ENCODE measurements around the gene FBXW11. TPM values are rescaled to one million over a fixed set of nuclear protein-coding genes. Genes with fewer than 3 reads are reported as not detected.

Gene FBXW11
- total and polyA plus RNA-seq, 4 donors: 7.6 to 87.5 (median 35.2) TPM

GRCh38 chr5:171816666-171817065, 189.8 kb downstream of the FBXW11 start:
- WGBS, 2 donors: 47 to 81% methylated on average over 1 of the region's 1 CpG
- Histone ChIP-seq H3K36me3 (ENCODE audit: control insufficient read depth in 4 of 4, insufficient read depth in 4 of 4, low read length in 4 of 4) (no peaks in the 10 kb centered on the region), H3K27ac (ENCODE audit: low read depth in 1 of 2, low read length in 1 of 2) (no peak overlapping the region), H3K9me3 (ENCODE audit: control insufficient read depth in 4 of 4, insufficient read depth in 3 of 4, low read length in 3 of 4) (peaks cover 0 to under 1% (median 0%) of the 10 kb centered on the region in 4 donors), H3K27me3 (ENCODE audit: control insufficient read depth in 3 of 3, insufficient read depth in 3 of 3, low read length in 2 of 3) (no peaks in the 10 kb centered on the region), H3K4me3 (no peak overlapping the region), H3K4me1 (ENCODE audit: control insufficient read depth in 5 of 5, insufficient read depth in 5 of 5, low read length in 5 of 5) (no peaks in the 10 kb centered on the region), H3K9ac (ENCODE audit: insufficient read depth in 1 of 2, low read length in 2 of 2) (no peak overlapping the region)
- ATAC-seq (ENCODE audit: insufficient read depth, low FRiP score) (no peak), DNase-seq (no peak)
- TF ChIP-seq CTCF (IDR thresholded peaks at IDR 0.05; ENCODE audit: control extremely low read depth, extremely low read depth): no peak

- WGBS, 2 donors: 64 to 70% methylated on average over 7 of the region's 7 CpGs
- no peaks in the 10 kb centered on the region for H3K36me3 ChIP-seq (ENCODE audit: control insufficient read depth in 4 of 4, insufficient read depth in 4 of 4, low read length in 4 of 4)
- H3K27ac ChIP-seq (ENCODE audit: low read depth in 1 of 2, low read length in 1 of 2): no peak overlapping the region
- ATAC-seq (ENCODE audit: insufficient read depth, low FRiP score): no peak
- no peak for TF ChIP-seq CTCF (IDR thresholded peaks at IDR 0.05; ENCODE audit: control extremely low read depth, extremely low read depth)
- H3K9ac ChIP-seq (ENCODE audit: insufficient read depth in 1 of 2, low read length in 2 of 2): no peak overlapping the region
- peak in 2 of 3 donors; percentile 14 to 51 for DNase-seq
- peaks cover 0 to 2% (median 0%) of the 10 kb centered on the region in 4 donors for H3K9me3 ChIP-seq (ENCODE audit: control insufficient read depth in 4 of 4, insufficient read depth in 3 of 4, low read length in 3 of 4)
- H3K27me3 ChIP-seq (ENCODE audit: control insufficient read depth in 3 of 3, insufficient read depth in 3 of 3, low read length in 2 of 3): no peaks in the 10 kb centered on the region
- no peak overlapping the region for H3K4me3 ChIP-seq
- no peaks in the 10 kb centered on the region for H3K4me1 ChIP-seq (ENCODE audit: control insufficient read depth in 5 of 5, insufficient read depth in 5 of 5, low read length in 5 of 5)
Measured at GRCh38 chr5:171813813-171814490, 192.5 kb downstream of the FBXW11 start.

- Histone ChIP-seq H3K27me3 (ENCODE audit: control insufficient read depth in 3 of 3, insufficient read depth in 3 of 3, low read length in 2 of 3) (no peaks in the 10 kb centered on the region), H3K9ac (ENCODE audit: insufficient read depth in 1 of 2, low read length in 2 of 2) (no peak overlapping the region), H3K4me3 (no peak overlapping the region), H3K27ac (ENCODE audit: low read depth in 1 of 2, low read length in 1 of 2) (no peak overlapping the region), H3K4me1 (ENCODE audit: control insufficient read depth in 5 of 5, insufficient read depth in 5 of 5, low read length in 5 of 5) (no peaks in the 10 kb centered on the region), H3K9me3 (ENCODE audit: control insufficient read depth in 4 of 4, insufficient read depth in 3 of 4, low read length in 3 of 4) (peaks cover 0 to 2% (median 0%) of the 10 kb centered on the region in 4 donors), H3K36me3 (ENCODE audit: control insufficient read depth in 4 of 4, insufficient read depth in 4 of 4, low read length in 4 of 4) (no peaks in the 10 kb centered on the region)
- DNase-seq: no peak
- 89 to 95% methylated on average over 4 of the region's 4 CpGs for WGBS, 2 donors
- ATAC-seq (ENCODE audit: insufficient read depth, low FRiP score): no peak
- TF ChIP-seq CTCF (IDR thresholded peaks at IDR 0.05; ENCODE audit: control extremely low read depth, extremely low read depth): no peak
Measured at GRCh38 chr5:171813270-171813669, 193.2 kb downstream of the FBXW11 start.

Other genes with a start within 250 kb of the FBXW11 start
- gene SMIM23, start 220.8 kb downstream of the FBXW11 start, total RNA-seq: not detected
- gene SMIM23, start 220.8 kb downstream of the FBXW11 start, polyA plus RNA-seq: not detected
- gene STK10, start 181.6 kb upstream of the FBXW11 start, total RNA-seq: 10 to 100 TPM; 29.9 to 65.4 TPM
- 10 to 100 TPM; 17.2 to 57.3 TPM for gene STK10, start 181.6 kb upstream of the FBXW11 start, polyA plus RNA-seq
- gene EFCAB9, start 187.5 kb upstream of the FBXW11 start, total RNA-seq: not detected
- not detected for gene EFCAB9, start 187.5 kb upstream of the FBXW11 start, polyA plus RNA-seq